Stimulated activated CD8-positive, alpha-beta memory T cell treated with anti-CD3 and anti-CD28 coated beads, Interleukin-4, amount 100 ng/mL, for 4 hours (primary cell): ENCODE measurements around the gene TNIK.
"Not testable (repeated sequence)": the region's sequence is repeated elsewhere in the genome, so short reads cannot be mapped to it uniquely, and the experiment has no call there.

ENCODE experiments used
- DNase-seq, 2 donors: peaks; one replicate each; pipeline ENCODE4 v3.0.0-alpha.2; 2020; ENCODE audit warnings: low read depth in 2 of 2, low spot score in 1 of 2

The TNIK gene

GRCh38 chr3:171446801-171447578 is 13.2 kb downstream of the TNIK start:
- DNase-seq: no peak

GRCh38 chr3:171446301-171446700 is 13.9 kb downstream of the TNIK start:
- no peak for DNase-seq

GRCh38 chr3:171445620-171446204 is 14.5 kb downstream of the TNIK start:
- DNase-seq: no peak

- no peak for DNase-seq
Observed at GRCh38 chr3:171444001-171444690, 16.1 kb downstream of the TNIK start.

GRCh38 chr3:171443211-171443957 is 16.8 kb downstream of the TNIK start:
- DNase-seq: no peak

- no peak for DNase-seq
Observed at GRCh38 chr3:171442184-171442583, 18.0 kb downstream of the TNIK start.

GRCh38 chr3:171441381-171441780 is 18.8 kb downstream of the TNIK start:
- no peak for DNase-seq

GRCh38 chr3:171439996-171440395 is 20.2 kb downstream of the TNIK start:
- DNase-seq: no peak

GRCh38 chr3:171437115-171437756 is 23.0 kb downstream of the TNIK start:
- no peak for DNase-seq

- DNase-seq: no peak
Observed at GRCh38 chr3:171436380-171436779, 23.8 kb downstream of the TNIK start.

GRCh38 chr3:171435757-171436156 is 24.4 kb downstream of the TNIK start:
- DNase-seq: no peak

- DNase-seq: no peak
Observed at GRCh38 chr3:171435143-171435542, 25.1 kb downstream of the TNIK start.

- DNase-seq: no peak
Observed at GRCh38 chr3:171432548-171432947, 27.7 kb downstream of the TNIK start.

- no peak for DNase-seq
Observed at GRCh38 chr3:171431550-171431949, 28.7 kb downstream of the TNIK start.

GRCh38 chr3:171430530-171430929 is 29.7 kb downstream of the TNIK start:
- DNase-seq: no peak

GRCh38 chr3:171429635-171430034 is 30.6 kb downstream of the TNIK start:
- DNase-seq: no peak

- no peak for DNase-seq
Observed at GRCh38 chr3:171428892-171429291, 31.3 kb downstream of the TNIK start.

- DNase-seq: no peak
Observed at GRCh38 chr3:171428321-171428787, 31.9 kb downstream of the TNIK start.

GRCh38 chr3:171427771-171428320 is 32.4 kb downstream of the TNIK start:
- no peak for DNase-seq

GRCh38 chr3:171424063-171424462 is 36.1 kb downstream of the TNIK start:
- not testable (repeated sequence) for DNase-seq

- DNase-seq: not testable (repeated sequence)
Observed at GRCh38 chr3:171422855-171423254, 37.4 kb downstream of the TNIK start.
